Activated CD8-positive, alpha-beta memory T cell treated with anti-CD3 and anti-CD28 coated beads, Interleukin-2, amount 50 U/mL, for 48 hours (primary cell): ENCODE results near the gene KIF13A.
"Not testable (repeated sequence)": the region's sequence is repeated elsewhere in the genome, so short reads cannot be mapped to it uniquely, and the experiment has no call there.

Experiments used
- DNase-seq: peaks from one replicate; pipeline ENCODE4 v3.0.0-alpha.2; 2020

Gene KIF13A

GRCh38 chr6:17967668-17968518, 19.5 kb downstream of the KIF13A start:
- DNase-seq, result no peak

DNA sequence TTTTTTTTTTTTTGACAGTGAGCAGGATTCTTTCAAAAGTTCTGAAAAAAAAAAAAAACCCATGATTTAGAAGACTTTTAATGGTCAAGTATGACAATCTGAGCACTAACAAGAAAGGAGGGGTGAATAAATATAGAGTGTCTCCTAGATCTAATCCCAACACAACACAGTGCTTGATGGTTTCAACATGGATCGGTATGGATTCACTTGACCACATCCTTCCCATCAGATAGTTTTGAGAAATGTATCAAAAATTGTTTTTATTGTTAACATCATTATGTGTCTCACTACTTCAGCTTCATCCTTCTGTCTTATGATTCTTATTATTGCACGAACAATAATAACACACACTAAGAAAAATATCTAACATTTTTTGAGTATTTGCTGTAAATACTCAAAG, 21.0 kb downstream of the KIF13A start:
- DNase-seq, result no peak

DNA sequence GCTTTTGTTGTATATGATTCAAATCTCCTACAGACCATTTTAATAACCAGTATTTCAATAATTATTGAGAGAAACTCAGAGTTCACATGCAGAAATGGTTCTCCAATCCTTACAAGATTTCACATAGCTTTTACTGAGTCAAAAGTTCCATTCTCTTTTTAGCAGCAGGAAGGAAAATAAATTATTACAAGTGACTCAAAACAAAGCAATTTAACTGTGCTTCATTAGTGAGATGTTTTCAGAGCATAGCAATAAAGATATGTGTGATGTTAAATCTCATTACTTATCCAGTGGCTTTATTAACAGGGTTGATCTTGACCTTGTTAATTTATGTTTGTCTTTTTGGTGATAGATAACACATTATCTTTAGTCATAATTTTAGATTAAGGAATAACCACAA, 22.0 kb downstream of the KIF13A start:
- no peak for DNase-seq

- DNase-seq, result no peak
Measured at GRCh38 chr6:17964633-17965032, 22.8 kb downstream of the KIF13A start.

DNA sequence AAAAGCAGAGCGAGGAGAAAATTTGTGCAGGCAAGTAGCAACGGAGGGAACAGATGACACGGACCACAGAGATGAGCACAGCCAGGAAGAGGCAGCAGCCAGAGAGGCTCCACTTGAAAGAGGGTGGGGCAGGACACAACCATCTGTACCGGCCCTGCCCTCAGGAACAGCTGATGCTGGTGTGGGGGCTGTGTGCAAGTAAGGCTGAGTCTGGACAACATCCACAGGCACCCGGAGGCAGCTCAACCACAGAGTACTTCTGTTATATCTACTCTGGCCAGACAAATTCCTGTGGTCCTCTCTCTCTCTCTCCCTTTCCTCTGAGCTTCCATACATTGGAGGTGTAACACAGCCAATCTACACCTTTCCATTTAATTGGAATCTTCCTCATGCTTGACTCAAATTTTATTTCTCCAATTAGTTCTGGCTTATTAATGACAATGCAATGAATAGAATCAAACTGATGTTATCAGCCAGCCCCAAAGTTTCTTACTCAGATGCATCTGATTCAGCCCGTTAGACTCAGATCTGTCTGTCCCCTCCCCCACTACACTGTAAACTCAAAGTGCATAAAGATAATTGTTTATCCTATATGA, 24.9 kb downstream of the KIF13A start:
- no peak for DNase-seq

- no peak for DNase-seq
Measured at GRCh38 chr6:17959302-17959701, 28.1 kb downstream of the KIF13A start.

DNA sequence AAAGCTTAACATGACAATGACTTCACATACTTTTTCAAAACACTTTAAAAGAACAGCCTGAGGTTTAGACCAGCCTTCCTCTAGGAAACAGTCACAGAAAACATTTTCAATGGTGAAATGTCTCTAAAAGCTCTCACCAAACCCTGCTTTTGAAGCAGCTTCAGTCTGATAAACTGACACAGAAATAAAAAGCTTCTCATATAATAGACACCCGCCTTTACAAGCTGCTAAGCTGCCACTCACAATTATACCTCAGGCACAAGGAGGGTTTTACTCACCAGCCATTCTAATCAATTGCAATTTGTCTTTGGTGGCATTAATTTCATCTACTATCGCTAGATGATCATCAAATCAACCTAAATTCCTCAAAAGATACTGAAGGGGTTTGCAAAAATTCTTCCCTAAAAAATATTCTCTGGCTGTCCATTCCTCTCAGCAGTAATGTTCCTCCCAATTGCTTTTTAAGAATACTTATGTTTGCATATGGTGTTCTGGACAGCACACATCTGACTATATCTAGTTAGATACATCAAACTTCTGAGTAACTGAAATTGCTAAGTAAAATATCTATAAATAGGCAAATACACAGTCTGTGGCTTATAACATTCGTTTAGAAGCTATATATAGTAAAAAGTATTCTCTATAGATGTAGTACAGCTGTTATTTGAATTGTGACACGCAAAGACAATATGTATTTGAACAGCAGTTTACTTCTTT, 29.4 kb downstream of the KIF13A start:
- no peak for DNase-seq

GRCh38 chr6:17957498-17957897, 29.9 kb downstream of the KIF13A start:
- no peak for DNase-seq

DNA sequence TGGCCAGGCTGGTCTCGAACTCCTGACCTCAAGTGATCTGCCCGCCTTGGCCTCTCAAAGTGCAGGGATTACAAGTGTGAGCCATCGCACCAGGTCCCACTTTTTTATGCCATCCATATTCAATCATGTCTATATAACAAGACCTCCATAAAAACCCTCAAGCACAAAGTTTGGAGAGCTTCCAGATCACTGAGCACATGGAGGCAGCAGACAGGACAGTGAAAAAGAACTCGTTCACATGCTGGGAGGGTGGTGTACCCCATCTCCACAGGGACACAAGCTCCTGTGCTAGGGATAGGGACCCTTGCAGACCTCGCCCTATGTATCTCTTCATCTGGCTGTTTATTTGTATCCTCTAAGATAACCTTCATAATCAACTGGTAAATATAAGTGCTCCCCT, 30.3 kb downstream of the KIF13A start:
- no peak for DNase-seq

- no peak for DNase-seq
Measured at GRCh38 chr6:17950095-17950494, 37.3 kb downstream of the KIF13A start.

DNA sequence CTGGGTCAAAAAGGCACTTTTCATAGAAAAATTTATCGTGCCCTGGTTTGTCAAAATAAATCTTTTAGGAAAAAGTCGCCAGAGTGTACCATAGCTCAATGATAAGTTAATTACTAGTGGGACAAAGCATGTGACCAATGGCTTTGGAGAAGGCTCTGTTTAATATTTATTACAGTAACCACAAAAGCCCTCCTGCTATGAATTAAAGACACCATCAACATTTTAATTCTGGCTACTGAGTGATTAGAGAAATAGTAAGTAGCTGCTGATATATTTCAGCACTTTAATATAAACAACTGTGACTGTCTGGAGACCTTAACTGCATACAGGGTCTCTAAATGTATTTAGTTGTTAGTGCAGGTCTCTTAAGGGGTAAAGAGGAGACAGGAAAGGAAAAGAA, 38.3 kb downstream of the KIF13A start:
- DNase-seq, result no peak

DNA sequence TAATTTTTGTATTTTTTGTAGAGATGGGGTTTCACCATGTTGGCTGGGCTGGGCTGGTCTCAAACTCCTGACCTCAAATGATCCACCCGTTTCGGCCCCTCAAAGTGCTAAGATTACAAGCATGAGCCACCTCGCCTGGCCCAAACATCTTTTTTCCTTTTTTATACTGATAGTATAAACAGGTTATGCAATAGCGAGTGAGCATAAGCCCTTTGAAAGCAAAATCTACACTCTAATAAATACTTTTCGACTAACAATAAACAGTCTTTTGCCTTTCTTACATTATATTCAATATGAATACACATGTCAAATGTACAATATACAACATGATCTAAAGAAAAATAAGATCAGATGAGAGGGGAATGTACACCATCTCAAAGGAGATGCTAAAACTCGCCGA, 38.7 kb downstream of the KIF13A start:
- no peak for DNase-seq

DNA sequence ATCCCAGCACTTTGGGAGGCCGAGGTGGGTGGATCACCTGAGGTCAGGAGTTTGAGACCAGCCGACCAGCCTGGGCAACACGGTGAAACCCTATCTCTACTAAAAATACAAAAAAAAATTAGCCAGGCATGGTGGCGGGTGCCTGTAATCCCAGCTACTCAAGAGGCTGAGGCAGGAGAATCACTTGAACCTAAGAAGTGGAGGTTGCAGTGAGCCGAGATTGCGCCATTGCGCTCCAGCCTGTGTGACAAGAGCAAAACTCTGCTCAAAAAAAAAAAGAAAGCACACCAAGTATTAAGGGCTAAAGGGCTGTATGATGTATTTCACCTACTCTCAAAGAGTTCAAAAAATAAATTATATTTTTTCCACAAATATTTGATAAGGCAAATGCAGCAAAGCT, 39.9 kb downstream of the KIF13A start:
- DNase-seq, result not testable (repeated sequence)

DNA sequence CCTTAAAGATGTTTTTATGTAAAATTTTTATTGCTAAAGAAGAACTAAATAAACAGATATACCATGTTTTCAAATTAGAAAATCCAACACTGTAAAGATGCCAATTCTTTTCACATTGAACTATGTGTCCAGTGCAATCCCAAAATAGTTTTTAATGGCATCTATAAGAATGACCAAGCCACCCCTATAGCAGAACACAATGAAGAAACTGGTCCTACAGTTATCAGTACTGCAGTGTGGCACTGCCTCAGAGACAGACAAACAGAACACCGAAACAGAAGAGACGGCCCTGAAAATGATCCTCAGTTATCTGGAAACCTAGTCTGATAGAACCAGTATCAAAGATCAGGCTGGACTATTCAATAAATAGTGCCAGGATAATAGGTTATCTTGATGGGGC, 41.9 kb downstream of the KIF13A start:
- no peak for DNase-seq

DNA sequence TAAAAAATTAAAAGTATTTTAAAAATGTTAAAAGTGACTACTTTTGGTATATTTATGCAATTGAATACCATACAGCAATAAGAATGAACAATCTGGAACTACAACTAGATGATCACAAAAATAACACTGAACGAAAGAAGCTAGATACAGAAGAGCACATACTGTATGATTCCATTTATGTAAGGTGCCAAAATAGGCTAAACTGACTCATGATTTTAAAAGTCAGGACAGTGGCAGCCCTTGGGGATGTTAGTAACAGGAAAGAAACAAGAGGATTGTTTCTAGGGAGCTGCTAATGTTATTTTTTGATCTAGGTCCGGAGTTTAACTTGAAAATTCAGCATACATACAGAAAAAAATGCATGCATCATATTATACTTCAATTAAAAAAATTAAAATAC, 42.3 kb downstream of the KIF13A start:
- DNase-seq, result no peak

GRCh38 chr6:17941318-17941717, 46.1 kb downstream of the KIF13A start:
- DNase-seq, result no peak

DNA sequence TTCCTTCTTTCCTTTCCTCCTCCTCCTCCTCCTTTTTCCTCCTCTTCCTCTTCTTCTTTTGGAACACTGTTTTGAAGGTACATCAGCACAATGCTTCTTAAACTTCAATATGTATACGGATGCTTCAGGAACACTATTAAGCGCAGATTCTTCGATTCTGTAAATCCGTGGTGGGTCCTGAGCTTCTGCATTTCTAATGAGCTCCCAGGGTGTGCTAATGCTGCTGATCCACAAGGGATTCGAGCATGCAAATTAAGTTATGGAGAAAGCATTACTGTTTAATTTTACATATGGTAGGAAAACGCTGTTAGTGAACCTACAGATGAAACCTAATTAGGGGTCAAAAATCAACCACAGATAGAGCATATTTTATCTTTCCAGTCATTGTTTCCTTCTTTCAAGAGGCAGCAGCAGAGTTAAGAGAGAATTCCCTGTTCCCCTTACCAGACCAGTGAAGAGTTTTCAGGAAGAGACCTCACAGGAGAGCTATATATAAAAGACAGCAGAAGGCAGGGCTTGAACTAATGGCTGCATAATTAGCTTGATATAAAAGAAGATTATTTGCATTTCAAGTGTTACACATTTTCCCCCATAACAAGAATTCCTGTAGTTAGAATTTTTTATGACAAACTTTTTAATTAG, 47.2 kb downstream of the KIF13A start:
- no peak for DNase-seq

GRCh38 chr6:17938901-17939300, 48.5 kb downstream of the KIF13A start:
- no peak for DNase-seq

DNA sequence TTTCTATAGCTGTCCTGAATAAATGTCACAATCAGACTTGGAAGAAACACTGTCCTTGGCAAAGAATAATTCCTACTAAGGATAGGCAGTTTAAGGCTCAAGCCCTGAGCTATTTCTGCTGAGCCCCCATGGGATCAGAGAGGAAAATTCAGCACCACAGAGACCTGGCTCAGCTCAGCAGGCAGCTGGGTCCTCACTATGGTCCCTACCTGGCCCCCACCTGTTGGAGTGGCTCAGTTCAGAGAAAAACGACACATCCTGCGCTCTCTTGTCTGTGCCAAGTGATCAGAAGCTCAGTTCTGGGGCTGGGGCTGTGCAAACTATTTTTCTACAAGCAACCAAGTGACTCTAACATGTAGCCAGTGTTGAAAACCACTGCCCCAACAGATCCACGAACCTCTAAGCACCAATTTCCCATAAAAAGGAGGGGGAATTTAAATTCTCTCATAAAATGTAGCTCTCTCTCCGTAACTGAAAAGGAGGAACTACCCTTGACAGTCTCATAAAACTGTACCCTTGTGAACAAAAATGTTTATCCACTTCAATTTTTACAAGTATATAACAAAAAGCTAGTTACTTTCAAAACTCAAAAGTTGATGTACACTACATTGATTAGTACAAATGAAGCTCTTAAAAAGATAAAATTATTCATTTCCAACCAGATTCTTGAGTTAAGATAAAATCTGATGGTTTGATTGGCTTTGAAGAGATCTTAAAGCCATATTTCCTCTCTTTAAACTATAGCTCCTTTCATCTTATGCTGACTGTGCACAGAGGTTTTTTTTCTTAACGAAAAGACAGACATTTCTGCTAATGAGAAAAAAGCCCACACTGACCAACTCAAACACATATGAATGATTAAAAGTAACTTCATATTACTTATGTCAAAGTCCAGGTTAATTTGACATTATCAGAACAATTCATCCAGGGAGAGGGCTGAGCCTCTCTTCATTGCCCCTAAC, 52.0 kb downstream of the KIF13A start:
- DNase-seq, result no peak

- no peak for DNase-seq
Measured at GRCh38 chr6:17933716-17934115, 53.7 kb downstream of the KIF13A start.

DNA sequence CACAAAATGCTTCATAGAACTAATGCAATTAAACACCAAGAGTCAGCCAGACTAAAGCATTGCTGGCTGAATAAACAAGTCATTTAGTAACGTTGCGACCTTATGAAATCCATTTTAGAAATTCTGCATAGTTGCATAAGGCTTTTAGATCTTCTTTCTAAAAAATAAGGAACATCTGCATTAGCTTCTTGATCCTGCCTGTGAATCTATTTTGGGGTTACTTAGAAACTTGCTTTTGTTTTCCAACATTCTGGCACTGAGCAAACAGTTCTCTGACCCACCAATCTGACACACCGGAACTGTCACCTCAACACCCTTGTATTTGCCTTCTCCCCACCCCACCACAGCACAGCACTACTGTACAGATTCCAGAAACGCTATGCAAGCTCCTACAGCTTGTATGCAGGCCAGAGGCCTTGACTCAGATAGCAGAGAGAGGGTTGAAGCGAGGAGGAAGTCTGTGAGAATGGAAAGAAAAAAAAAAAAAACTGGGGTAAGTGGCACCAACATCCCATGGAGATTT, 55.0 kb downstream of the KIF13A start:
- no peak for DNase-seq

- DNase-seq, result no peak
Measured at GRCh38 chr6:17931227-17931626, 56.2 kb downstream of the KIF13A start.
